HL-60 (cell line): ENCODE results near the gene TMEM184B.

Source experiments
- DNase-seq, 2 experiments: peaks; one replicate each; pipeline ENCODE4 v3.0.0-alpha.2; 2010 to 2020; ENCODE audit warnings: low read depth in 1 of 2, low spot score in 1 of 2
- H3K27ac ChIP-seq: fragments of 250-450 bp; sonication (Bioruptor Pico); replicated peaks from 2 replicates; pipeline ENCODE4 v1.5.1; 2020; ENCODE audit warnings: mild to moderate bottlenecking, moderate library complexity
- H3K27me3 ChIP-seq: fragments of 250-450 bp; sonication (Bioruptor Pico); 2 replicates; pipeline ENCODE4 v1.5.1; 2021; ENCODE audit warnings: mild to moderate bottlenecking, moderate library complexity; ENCODE audit not compliant: insufficient read depth, poor library complexity, severe bottlenecking
- H3K4me3 ChIP-seq: replicated peaks from 2 replicates; pipeline ENCODE4 v1.5.1; 2011; ENCODE audit warnings: mild to moderate bottlenecking, control low read depth, low read length; ENCODE audit not compliant: insufficient read depth
- GABPA ChIP-seq: IDR thresholded peaks from 2 replicates; pipeline ENCODE4 v1.6.1; 2012; ENCODE audit warnings: low read depth
- POLR2AphosphoS5 ChIP-seq: IDR thresholded peaks from 2 replicates; pipeline ENCODE4 v1.6.1; 2012; ENCODE audit warnings: low read depth
- REST ChIP-seq: IDR thresholded peaks from 2 replicates; pipeline ENCODE4 v1.6.1; 2012; ENCODE audit warnings: low read depth; ENCODE audit not compliant: insufficient replicate concordance
- SPI1 ChIP-seq: IDR thresholded peaks from 2 replicates; pipeline ENCODE4 v1.6.1; 2012; ENCODE audit warnings: low read depth, mild to moderate bottlenecking, borderline replicate concordance
- TF ChIP-seq, protein P1 (sequence below): IDR thresholded peaks from one replicate; pipeline ENCODE4 v1.5.1; 2011; ENCODE audit warnings: low read length, control low read depth, inconsistent platforms; ENCODE audit not compliant: insufficient read depth

TMEM184B gene

GRCh38 chr22:38228326-38228872 is 44.4 kb downstream of the TMEM184B start:
- H3K27ac ChIP-seq = no peak overlapping the region
- H3K4me3 ChIP-seq = no peak overlapping the region
- H3K27me3 ChIP-seq = no peaks in the 10 kb centered on the region
- TF ChIP-seq REST (no peak), GABPA (no peak), POLR2AphosphoS5 (no peak), SPI1 (no peak)
- TF ChIP-seq, protein P1, sequence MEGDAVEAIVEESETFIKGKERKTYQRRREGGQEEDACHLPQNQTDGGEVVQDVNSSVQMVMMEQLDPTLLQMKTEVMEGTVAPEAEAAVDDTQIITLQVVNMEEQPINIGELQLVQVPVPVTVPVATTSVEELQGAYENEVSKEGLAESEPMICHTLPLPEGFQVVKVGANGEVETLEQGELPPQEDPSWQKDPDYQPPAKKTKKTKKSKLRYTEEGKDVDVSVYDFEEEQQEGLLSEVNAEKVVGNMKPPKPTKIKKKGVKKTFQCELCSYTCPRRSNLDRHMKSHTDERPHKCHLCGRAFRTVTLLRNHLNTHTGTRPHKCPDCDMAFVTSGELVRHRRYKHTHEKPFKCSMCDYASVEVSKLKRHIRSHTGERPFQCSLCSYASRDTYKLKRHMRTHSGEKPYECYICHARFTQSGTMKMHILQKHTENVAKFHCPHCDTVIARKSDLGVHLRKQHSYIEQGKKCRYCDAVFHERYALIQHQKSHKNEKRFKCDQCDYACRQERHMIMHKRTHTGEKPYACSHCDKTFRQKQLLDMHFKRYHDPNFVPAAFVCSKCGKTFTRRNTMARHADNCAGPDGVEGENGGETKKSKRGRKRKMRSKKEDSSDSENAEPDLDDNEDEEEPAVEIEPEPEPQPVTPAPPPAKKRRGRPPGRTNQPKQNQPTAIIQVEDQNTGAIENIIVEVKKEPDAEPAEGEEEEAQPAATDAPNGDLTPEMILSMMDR = no peak
- no peak for DNase-seq

DNA sequence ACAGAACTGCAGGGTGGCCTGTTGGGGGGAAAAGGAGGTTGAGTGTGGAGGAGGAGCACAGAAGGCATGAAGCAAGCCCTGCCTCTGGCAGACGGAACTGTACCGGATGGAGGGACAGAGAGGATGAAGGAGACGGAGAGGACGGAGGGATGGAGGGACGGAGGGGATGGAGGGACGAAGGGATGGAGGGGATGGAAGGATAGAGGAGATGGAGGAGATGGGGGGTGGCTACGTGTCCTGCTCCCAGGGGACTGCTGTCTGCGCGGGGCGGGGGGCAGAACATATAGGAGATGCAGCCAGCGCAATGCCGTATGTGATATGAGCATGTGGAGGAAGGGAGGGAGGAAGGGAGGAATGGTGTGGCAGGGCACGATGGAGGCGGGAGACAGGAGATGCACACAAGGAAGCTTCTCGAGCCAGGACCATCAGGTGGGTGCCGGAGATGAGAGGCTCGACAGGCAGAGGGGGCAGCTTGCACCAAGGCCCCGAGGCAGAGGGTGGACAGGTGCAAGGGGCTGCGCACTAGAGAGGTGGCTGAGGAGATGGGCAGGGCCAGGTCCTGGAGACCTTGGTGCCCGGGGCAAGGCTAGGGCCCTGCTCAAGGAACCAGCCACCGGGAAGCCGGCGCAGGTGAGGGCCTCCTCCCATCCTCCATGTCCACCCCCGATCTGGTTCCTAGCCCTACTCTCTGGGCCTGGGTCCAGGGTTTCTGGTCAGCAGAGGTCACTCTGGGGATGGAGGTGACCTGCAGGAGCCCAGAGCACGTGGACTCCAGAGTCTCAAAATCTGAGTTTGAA is 45.8 kb downstream of the TMEM184B start:
- H3K4me3 ChIP-seq = no peak overlapping the region
- H3K27ac ChIP-seq = no peak overlapping the region
- DNase-seq = no peak
- TF ChIP-seq REST = no peak
- no peak for TF ChIP-seq POLR2AphosphoS5
- TF ChIP-seq, protein P1 = no peak
- no peak for TF ChIP-seq GABPA
- TF ChIP-seq SPI1 = no peak
- H3K27me3 ChIP-seq = no peaks in the 10 kb centered on the region

- TF ChIP-seq REST = no peak
- no peak for TF ChIP-seq SPI1
- TF ChIP-seq GABPA = no peak
- TF ChIP-seq, protein P1 = no peak
- TF ChIP-seq POLR2AphosphoS5 = no peak
- Histone ChIP-seq H3K4me3 (no peak overlapping the region), H3K27ac (no peak overlapping the region), H3K27me3 (no peaks in the 10 kb centered on the region)
- DNase-seq = no peak
Measured at GRCh38 chr22:38223289-38223960, 49.4 kb downstream of the TMEM184B start.
